Measurements from ENCODE around the gene KCNIP3.
"Not testable (repeated sequence)": the region's sequence is repeated elsewhere in the genome, so short reads cannot be mapped to it uniquely, and the experiment has no call there.

The KCNIP3 gene

DNA sequence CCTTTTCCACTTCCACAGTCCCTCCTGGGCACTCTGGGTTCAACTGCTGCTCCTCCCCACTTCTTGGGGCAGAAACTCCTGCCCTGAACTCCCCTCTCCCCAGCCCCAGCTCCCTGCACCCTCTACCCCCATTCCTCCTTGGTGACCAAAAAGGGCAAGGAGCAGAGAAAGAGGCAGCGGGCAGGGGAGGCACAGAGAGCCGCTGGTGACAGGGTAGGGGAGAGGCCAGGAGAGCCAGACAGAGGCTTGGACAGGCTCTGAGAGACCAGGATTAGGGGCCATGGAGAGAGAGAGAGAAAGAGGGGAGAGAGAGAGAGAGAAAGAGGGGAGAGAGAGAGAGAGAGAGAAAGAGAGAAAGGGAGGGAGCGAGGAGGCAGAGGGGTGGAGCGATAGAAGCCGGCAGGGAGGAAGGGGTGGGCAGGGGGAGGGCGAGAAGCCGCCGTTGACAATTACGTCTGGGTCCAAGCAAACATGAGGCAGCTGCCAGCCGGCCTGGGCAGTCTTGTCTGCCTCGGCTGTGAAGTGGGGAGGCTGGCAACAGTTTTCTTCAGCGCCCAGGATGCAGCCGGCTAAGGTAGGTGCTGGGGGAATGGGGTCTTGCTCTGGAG lies at the start of gene KCNIP3:
TSS of gene KCNIP3 (plus strand) at position 468 of the 608 bp plus-strand sequence. CDS start at position 560, 92 bp downstream.
- DNase-seq: peak; percentile 3

DNA sequence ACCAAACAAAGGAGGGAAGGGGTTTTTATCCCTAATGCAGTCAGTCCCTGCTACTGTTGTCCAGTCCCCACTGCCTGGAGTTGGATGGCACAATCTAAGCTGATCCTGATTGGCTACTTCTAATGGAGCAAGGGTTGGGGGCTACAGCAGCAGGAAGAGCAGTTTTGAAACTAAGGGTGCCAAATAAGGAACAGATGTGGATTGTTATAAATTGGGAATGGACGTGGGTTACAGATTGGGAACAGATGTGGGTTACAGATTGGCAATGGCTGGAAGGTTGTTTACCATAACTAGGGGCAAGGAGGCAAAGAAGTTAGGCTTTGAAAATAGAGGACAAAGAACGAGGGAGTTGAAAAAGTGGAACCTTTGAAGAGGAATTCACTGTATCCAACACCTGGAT lies 38.9 kb upstream of the KCNIP3 start:
- DNase-seq: no peak

DNA sequence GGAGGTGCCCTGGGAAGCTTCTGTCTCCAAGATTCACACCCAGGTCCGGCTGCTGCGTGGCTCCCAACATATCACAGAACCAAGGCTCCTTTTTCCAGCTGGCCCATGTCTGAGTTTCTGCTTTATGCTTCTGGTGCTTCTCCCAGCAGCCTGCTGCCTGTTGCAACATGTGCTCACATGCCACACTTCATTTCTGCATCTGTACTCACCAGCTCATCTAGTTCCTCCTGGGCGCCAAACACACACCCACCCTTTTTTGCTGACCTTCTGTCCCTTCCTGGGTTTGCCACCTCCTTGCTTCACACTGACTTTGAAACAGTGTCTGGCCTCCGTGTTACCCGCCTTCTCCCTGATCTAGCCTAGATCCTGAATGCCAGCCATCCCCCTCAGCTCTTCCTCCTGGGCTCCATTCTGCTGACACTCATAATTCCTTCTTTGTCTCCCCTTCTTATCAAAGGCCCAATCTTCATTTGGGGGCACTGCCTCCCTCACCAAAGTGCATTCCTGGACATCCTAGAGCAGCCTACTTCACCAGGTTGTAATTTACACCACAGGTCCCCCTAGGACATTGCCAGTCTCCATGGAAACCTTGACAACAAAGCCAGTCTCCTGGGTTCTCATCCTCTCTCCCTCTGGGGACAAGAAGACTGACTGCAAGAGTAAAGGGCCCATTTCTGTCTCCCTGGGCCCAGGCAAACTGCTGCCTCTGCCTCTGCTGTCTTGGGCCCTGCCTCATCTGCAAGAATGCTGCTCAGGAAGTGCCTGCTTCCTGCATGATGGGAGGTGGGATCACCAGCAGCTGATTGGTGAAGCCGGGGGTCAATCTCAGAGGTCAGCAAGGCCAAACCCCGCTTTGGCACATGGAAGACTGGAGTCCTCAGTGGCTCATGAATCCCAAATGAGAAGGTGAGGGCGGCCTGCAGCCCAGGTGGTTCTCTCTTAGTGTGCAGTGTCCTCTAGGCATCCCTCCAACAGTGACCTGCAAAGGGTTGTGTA lies 36.8 kb upstream of the KCNIP3 start:
- DNase-seq: no peak

DNA sequence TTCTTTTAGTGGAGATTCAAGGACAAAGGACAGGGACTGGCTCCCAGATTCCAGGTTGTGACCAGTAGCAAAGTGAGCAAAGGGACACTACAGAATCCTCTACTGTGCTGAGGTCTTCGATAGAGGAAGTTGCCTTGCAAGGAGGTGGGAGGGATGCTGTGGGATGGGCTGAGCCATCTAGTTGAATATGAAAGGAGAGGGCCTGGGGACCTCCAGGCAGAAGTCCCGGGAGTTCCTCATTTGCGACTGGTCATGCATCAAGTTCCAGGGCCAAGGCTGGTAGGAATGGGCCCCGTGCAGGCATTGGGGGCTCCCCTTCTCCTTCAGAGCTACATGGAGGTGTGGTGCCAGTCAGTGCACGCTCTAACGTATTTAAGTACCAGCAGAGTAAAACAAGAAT lies 35.5 kb upstream of the KCNIP3 start:
- DNase-seq: peak; percentile 20

DNA sequence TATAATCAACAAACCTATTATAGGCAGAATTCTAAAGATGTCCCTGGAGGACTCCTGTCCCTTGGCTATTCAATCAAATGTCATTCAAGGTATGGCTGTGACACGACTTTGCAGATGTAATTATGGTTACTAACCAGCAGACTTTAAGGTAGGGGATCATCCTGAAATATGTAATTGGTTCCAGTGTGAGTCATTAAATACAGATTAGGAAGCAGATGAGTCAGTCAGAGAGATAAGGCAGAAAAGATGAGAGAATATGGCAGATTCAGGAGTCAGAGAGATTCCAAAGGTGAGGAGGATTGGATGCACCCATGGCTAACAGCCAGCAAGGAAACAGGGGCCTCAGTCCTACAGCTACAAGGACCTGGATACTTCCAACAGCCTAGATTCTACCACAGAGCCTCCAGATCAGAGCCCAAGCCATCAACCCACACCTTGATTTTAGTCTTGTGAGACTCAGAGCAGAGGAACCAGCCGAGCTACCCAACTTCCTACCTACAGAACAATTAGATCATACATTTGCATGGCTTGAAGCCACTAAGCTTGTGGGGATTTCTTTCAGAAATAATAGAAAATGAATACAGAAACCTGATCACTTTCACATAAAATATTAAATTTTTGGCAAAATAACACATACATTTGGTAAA lies 34.1 kb upstream of the KCNIP3 start:
- no peak for DNase-seq

DNA sequence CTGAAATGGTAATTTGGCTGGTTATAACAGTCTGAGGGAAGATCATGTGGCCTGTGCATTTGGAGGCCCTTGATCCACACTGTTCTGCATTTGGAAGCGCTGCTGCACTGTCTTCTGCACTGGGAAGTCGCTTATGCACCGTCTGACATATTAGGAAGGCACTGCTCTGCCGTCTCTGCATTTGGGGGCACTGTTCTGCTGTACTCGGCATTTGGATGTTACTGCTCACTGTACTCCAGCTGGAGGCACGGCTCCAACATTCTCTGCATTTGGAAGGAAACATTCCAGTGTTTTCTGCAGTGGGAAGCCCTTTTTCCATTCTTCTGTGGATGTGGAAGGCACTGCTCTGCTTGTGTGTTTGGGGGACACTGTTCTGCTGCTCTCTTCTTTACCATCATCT lies 32.5 kb upstream of the KCNIP3 start:
- no peak for DNase-seq

DNA sequence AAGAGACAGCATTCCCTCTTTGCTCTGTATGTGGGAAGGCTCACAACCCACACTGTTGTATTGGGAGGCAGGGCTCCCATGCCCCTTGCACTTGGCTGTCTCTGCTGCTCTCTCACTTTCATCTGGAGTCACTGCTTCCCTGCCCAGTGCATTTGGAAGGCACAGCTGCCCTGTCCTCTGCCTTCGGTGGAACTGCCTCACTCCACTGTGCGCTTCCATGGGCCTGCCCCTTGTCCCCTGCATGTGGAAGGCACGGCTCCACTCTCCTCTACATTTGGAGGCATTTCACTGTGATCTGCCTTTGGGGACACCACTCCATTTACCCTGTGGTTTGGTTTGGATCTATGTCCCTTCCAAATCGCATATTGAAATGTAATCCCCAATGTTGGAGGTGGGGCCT lies 32.0 kb upstream of the KCNIP3 start:
- no peak for DNase-seq

DNA sequence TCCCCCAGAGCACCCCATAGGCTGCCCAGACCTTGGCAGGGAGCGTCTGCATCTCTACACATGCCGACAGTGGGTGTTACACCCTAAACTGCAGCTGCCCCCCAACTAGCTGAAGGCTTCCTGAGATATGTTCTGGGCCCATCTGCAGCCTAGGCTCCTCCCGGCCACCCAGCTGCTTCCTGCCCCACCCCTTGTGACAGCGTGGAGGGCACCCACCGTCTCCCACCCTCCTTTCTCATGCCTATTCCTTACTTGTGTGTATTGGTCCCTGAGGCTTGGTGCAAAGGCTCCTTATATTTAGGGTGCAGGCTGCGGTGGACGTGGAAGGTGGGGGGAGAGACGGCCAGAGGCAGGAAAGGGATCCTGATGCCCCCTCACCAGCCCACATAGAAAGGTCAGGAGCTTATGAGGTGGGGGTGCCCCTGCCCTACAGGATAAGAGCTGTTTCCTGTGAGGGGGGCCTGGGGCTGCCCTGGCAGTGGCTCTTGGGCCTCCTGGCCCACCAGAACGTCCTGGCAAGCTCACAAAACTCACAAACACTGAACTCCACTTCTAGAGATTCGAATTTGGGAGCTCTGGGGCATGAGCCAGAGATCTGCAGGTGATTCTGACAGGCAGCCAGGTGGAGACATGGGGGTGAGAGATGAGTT lies 30.2 kb upstream of the KCNIP3 start:
- no peak for DNase-seq

DNA sequence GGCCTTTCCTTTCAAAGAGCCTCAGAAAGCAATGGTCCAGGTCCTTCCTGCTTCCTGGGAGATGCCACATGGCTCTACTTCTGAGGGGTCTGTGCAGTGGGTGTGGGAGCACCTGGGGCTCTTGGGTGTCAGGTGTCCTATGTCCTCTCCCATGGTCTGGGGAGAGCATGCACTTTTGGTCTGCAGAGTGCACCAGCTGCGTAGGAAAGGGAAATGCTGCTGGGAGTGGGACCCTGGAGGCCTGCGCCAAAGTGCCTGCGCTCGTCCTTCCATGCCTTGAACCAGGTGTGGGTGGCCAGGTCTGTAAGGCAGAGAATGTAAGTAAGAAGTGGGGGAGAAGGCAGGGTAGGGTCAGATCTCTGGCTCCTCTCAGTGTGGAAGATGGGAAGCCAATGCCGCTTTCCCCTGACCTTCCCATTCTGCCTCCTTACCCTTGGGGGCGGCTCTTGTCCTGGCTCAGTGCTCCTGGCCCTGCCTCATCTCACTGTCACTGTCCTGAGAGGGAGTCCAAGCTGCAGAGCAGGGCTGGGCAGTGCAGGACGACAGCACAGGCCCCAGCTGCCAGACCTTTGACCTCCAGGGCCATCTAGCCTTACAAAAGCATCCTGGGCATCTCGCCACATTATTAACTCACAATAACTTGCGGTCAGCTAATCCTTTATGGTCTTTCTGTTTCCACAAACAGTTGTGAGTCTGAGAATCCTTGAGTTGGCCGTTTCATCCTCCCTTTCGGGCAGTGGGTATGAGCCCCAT lies 29.5 kb upstream of the KCNIP3 start:
- no peak for DNase-seq

DNA sequence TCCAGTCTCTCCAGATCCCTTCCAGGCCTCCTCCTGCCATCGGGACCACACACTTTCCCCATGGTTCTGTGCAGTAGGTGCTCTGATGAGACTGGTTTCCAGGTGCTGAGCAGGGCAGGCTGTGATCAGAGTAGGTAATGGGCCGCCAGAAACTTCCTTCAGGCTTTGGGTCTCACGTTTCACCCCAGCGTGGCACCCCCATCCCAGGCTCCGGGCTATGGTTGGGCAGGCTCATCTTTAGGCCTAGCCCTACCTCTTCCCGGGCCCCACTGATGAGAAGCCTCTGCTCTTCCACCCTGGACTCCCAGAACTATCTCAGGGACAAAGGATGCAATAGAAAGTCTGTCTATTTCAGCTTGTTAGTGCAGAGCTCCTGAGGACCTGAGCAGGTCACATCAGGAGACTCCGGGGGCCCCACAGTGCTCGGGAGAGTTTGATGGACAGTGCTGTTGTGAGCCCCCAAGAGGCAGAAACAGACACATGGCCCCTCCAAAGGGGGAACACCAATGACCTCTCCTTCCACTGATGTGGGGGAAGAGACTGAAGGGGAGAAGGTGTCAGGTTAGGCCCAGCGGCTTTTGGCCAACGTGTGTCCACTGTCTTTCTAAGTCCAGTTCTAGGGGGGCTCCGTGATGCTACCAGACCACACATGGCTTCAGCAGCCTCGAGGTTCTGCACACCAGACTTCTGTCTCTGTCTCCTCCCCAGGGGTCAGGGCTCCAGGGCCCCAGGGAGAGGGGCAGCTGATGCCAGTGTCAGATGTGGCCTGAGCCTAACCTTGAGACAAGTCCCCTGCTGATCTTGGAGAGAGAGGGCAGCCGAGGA lies 28.7 kb upstream of the KCNIP3 start:
- DNase-seq: no peak

DNA sequence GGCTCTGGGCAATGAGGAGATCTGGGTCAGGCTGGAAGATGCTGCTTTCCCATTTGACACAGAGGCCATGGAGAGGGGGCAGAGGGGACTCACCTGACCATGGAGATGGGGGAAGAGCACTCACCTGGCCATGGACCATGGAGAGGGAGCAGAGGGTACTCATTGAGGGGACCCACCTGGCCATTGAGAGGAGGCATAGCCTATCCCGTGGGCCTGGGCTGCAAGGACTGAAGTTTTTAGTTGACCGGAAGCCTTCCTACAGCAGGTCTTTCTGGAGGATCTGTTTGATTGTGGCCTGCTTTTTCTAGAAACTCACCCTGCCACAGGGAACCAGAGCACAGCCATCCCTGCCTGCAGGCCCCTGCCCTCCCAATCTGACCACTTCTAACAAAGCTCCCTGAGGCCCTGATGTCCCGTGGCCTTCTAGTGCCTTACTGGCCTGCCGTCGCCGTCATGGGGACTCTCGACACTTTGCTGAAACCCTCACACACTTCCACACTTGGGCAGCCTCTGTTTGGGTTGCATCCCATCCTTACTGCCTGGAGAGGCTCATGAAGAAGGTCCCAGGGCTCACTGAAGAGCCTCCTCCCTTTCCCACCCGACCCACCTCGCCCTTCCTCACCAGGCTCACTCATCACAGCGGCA lies 28.0 kb upstream of the KCNIP3 start:
- no peak for DNase-seq

DNA sequence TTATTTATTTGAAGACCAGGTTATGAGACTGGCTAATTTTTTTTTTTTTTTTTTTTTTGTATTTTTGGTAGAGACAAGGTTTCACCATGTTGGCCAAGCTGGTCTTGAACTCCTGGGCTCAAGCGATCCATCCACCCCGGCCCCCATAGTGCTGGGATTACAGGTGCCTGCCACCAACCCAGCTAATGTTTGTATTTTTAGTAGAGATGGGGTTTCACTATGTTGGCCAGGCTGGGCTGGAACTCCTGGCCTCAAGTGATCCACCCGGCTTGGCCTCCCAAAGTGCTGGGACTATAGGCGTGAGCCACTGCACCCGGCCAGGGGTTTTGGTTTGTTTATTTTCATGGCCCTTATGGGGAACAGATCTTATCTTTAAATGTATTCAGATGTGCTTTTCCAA lies 27.4 kb upstream of the KCNIP3 start:
- not testable (repeated sequence) for DNase-seq

DNA sequence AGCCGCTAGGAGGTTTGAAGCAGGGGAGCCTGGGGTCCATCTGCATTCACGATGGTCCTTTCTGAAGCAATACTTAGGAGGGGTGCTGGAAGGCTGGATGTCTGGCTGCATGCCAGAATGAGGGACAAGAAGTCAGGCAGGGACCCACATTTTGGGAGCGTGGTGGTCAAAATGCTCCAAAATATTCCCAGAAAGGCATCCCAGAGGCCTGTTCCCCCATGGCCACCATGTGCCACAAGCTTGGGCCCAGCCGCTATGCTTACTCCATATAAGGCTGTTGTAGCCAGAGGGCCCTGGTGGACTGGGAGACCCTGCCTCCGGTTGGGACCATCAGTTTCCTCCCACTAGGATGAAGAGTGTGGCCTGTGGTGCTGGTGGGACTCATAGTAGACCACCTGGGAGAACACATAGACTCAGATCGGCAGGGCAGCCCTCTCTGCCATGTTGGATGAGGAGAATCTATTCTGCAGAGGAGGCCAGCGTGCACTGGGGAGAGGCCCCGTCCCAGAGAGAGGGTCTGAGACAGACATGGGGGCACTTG lies 26.5 kb upstream of the KCNIP3 start:
- DNase-seq: no peak

DNA sequence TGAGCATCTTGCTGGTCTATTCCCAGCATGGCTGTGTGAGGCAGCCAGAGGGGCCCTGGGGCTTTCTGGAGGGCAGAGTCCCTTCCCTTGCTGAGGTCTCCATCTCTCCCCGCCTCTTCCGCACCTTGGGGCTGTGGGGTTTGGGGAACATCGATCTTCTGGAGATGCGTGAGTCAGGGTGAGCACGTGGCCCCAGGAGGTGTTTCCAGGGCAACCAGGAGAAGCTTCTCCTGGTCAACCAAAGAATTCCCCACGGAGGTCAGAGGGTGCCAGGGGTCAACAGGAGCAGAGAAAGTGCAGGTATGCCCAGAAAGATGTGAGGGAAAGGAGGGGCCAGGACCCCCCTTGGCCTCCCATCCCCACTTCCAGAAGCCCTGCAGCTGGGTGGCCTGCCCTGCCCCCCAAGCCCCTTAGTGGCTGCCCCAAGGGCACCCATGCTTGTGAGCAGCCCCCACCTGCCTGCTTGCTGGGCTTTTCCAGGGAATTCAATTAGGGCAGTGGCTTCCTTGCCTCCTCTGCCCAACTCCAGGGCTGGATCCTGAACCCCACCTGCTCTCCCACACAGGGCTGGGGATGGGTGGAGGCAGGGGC lies 25.7 kb upstream of the KCNIP3 start:
- DNase-seq: no peak

DNA sequence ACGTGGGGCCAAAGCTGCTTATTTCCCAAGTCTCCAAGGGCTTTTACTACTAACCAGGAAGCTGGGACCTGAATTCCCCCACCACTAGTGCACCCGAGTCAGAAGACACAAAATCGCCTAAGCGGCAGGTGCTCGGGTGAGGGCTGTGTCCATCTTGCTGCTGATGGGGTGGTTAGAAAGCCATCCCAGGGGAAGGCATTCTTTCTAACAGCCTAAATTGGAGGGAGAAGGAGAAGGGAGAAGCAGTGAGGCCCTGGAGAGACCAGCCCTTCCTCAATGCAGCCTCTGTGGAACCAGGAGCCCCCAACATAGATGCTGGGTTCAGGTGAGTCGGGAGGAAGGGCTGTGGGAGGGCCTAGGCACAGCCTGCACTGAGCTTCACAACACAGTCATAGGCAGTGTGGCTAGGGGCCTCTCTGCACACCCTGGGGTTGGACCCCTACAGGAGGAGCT lies 24.8 kb upstream of the KCNIP3 start:
- no peak for DNase-seq

DNA sequence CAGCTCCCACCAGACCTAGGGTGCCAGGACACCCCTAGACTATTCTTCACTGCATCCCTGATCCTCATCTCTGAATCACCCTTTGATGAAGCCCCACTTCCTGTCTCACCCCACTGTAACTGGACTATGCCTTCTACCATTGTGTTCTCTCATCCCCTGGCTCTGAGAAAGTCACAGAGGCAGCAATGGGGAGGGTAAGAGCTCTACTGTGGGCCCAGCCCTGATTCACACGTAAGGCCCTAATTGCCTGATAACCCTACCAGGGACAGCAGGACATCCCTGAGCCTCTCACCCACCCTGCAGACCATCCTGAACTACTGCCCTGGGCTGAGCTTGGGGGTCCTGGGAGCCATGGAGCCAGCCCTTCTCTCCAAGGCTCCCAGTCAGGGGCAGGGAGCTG lies 24.4 kb upstream of the KCNIP3 start:
- DNase-seq: no peak

DNA sequence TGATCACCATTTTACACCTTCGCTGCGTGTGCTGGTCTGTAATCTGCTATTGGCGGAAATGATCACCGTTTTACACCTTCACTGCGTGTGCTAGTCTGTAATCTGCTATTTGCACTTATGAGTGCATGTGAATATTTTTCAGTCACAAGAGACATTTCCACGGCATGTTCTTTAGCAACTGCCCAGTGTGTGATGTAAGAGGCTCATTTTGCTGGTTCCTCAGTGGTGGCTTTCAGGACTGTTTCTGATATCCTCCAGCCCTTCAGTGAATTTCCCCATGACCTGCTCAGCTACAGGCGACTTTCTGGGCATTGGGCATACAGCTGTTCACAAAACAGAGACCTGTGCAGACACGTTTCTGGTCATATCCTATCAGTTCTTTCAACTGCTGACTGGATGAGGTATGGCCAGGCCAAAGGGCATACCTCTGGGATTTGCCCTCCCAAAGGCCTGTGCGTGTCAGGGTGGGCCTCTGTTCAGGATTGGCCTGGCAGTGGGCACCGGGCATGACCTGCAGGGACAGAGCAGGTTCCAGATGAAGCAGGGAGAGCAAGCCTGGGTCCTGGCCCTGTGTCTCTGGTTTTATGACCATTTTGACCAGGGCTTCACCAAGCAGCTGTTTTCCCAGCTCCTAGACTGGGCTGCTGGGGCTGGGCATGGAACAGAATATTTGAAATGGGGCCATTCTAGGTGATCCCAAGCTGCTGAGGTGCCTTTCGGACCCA lies 23.4 kb upstream of the KCNIP3 start:
- no peak for DNase-seq

DNA sequence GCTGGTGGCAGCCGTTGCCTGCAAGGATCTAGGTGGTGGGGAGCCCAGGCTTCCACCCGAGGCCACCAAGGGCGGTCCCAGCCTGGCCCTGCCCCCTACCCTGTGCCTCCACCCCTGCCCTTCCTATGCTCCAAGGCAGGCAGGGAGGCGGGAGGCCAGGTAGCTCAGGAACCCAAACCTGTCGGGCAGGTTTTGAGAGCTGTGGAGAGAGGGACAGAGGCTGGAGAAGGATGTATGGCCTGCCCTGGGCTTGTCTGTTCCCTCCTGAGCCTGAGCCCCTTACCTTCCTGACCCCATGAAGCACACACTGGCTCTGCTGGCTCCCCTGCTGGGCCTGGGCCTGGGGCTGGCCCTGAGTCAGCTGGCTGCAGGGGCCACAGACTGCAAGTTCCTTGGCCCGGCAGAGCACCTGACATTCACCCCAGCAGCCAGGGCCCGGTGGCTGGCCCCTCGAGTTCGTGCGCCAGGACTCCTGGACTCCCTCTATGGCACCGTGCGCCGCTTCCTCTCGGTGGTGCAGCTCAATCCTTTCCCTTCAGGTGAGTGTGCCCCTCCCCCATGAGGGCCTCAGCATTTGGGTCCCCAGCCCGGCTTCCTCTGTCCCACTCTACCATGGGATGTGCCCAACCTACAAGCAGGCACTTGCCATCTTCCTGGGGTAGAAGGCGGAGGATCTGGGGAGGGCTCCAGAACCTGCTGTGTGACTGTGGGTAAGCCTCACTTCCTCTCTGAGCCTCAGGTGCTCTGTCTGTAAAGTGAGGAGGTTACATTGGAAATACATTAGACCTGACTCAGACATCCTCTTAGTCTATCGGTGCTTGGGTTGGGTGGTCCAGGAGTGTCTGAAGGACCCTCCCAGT lies 22.6 kb upstream of the KCNIP3 start, which contains the start of gene PROM2:
TSS of gene PROM2 (plus strand) at position 159 of the 860 bp plus-strand sequence. CDS start at position 296, 137 bp downstream.
- no peak for DNase-seq
